Measurements from ENCODE around the gene CPVL.

CPVL gene

DNA sequence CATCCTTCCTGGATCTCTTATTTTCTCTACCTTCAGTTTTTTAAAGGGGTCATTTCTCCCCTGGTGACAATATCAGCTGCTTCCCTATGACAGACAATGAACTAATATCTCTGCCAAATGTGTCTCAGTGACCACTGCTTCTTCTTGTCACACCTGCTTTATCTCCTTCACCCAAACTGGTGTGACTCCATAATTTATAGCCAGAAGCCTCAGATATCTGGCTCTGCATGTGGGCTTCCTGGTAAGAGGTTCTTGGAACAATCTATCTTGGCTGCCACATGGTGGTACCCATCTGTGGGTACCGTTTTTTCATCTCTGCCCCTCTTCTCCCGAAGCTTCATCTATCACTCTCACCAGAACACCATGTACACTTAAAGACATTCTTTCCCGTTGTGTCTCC lies 37.0 kb downstream of the CPVL start:
- no peak overlapping the region for H3K4me2 ChIP-seq (ENCODE audit: low read length, poor library complexity, severe bottlenecking)
- H4K8ac ChIP-seq (ENCODE audit: low read length), result no peak overlapping the region
- no peaks in the 10 kb centered on the region for H3K9me3 ChIP-seq (ENCODE audit: control insufficient read depth, low read length)

GRCh38 chr7:29107056-29107455 lies 39.3 kb downstream of the CPVL start:
- H3K4me2 ChIP-seq (ENCODE audit: low read length, poor library complexity, severe bottlenecking), result no peak overlapping the region
- H4K8ac ChIP-seq (ENCODE audit: low read length), result peak overlapping the region; percentile 38
- no peak overlapping the region for H3K9ac ChIP-seq (ENCODE audit: low read length)
- no peak overlapping the region for H3K18ac ChIP-seq (ENCODE audit: low read depth in 1 of 2, low read length in 2 of 2)
- H2BK120ac ChIP-seq (ENCODE audit: low read depth, low read length), result no peak overlapping the region
- H2BK15ac ChIP-seq (ENCODE audit: low read depth, poor library complexity, severe bottlenecking), result no peak overlapping the region
- no peak overlapping the region for H2AFZ ChIP-seq (ENCODE audit: low read depth, low read length)
- H4K91ac ChIP-seq (ENCODE audit: low read length), result no peak overlapping the region
- H3K79me1 ChIP-seq (replicated peaks; ENCODE audit: low read length, poor library complexity, severe bottlenecking), result no peaks in the 10 kb centered on the region
- no peaks in the 10 kb centered on the region for H3K4me1 ChIP-seq (ENCODE audit: control insufficient read depth, insufficient read depth, low read depth, low read length)
- H3K27ac ChIP-seq (ENCODE audit: low read length, poor library complexity, severe bottlenecking), result no peak overlapping the region
- H3K23ac ChIP-seq (ENCODE audit: low read length in 2 of 2), result no peak overlapping the region
- H3K27me3 ChIP-seq (ENCODE audit: control insufficient read depth in 1 of 2, insufficient read depth in 1 of 2, low read length in 2 of 2), result peaks cover 36 to 40% of the 10 kb centered on the region in 2 experiments
- no peaks in the 10 kb centered on the region for H3K36me3 ChIP-seq (ENCODE audit: control insufficient read depth in 1 of 2, insufficient read depth in 2 of 2, low read depth in 1 of 2, low read length in 2 of 2)
- H3K4me3 ChIP-seq (ENCODE audit: insufficient read depth in 1 of 2, low read depth in 1 of 2, low read length in 2 of 2), result no peak overlapping the region
- H3K4ac ChIP-seq (ENCODE audit: low read depth in 1 of 2, low read length in 2 of 2), result no peak overlapping the region
- no peak for DNase-seq
- 100% methylated on average over 1 of the region's 2 CpGs for WGBS
- H2BK5ac ChIP-seq (ENCODE audit: low read depth, low read length, poor library complexity, severe bottlenecking), result no peak overlapping the region
- H3K9me3 ChIP-seq (ENCODE audit: control insufficient read depth, low read length), result no peaks in the 10 kb centered on the region
- no peak overlapping the region for H2BK12ac ChIP-seq (ENCODE audit: low read length in 2 of 2)
- no peak overlapping the region for H3K14ac ChIP-seq (ENCODE audit: low read length in 2 of 2)
- no peak overlapping the region for H2AK5ac ChIP-seq (ENCODE audit: low read length, severe bottlenecking)

More for the DNA sequence above, 37.0 kb downstream of the CPVL start:
- Histone ChIP-seq H2BK120ac (ENCODE audit: low read depth, low read length) (no peak overlapping the region), H3K27me3 (ENCODE audit: control insufficient read depth in 1 of 2, insufficient read depth in 1 of 2, low read length in 2 of 2) (peaks cover 36 to 47% of the 10 kb centered on the region in 2 experiments), H4K91ac (ENCODE audit: low read length) (no peak overlapping the region), H3K4me3 (ENCODE audit: insufficient read depth in 1 of 2, low read depth in 1 of 2, low read length in 2 of 2) (no peak overlapping the region), H3K36me3 (ENCODE audit: control insufficient read depth in 1 of 2, insufficient read depth in 2 of 2, low read depth in 1 of 2, low read length in 2 of 2) (no peaks in the 10 kb centered on the region), H3K4ac (ENCODE audit: low read depth in 1 of 2, low read length in 2 of 2) (no peak overlapping the region), H3K9ac (ENCODE audit: low read length) (no peak overlapping the region), H2BK15ac (ENCODE audit: low read depth, poor library complexity, severe bottlenecking) (no peak overlapping the region), H3K18ac (ENCODE audit: low read depth in 1 of 2, low read length in 2 of 2) (no peak overlapping the region), H2AFZ (ENCODE audit: low read depth, low read length) (no peak overlapping the region), H2BK5ac (ENCODE audit: low read depth, low read length, poor library complexity, severe bottlenecking) (no peak overlapping the region), H2AK5ac (ENCODE audit: low read length, severe bottlenecking) (no peak overlapping the region), H3K23ac (ENCODE audit: low read length in 2 of 2) (no peak overlapping the region), H3K27ac (ENCODE audit: low read length, poor library complexity, severe bottlenecking) (no peak overlapping the region), H3K14ac (ENCODE audit: low read length in 2 of 2) (no peak overlapping the region), H3K79me1 (replicated peaks; ENCODE audit: low read length, poor library complexity, severe bottlenecking) (no peaks in the 10 kb centered on the region), H2BK12ac (ENCODE audit: low read length in 2 of 2) (no peak overlapping the region), H3K4me1 (ENCODE audit: control insufficient read depth, insufficient read depth, low read depth, low read length) (no peaks in the 10 kb centered on the region)
- DNase-seq, result no peak
- 76% methylated on average over 3 of the region's 3 CpGs for WGBS

DNA sequence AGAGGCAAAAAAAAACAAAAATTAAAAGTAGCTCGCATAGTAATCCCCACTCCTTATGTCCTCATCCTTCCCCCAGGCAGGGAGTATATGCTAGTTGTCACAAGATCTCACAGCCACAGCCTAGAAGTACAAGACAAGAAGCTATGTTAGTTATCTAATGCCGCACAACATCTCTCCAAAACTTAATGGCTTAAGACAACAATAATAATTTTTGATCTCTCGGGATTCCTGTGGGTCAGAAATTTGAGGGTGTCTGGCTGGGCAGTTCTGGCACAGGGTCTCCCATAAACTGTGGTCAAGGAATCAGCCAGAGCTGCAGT lies 39.7 kb downstream of the CPVL start:
- Histone ChIP-seq H2BK12ac (ENCODE audit: low read length in 2 of 2) (no peak overlapping the region), H3K9ac (ENCODE audit: low read length) (no peak overlapping the region), H2BK120ac (ENCODE audit: low read depth, low read length) (no peak overlapping the region), H3K14ac (ENCODE audit: low read length in 2 of 2) (no peak overlapping the region), H4K8ac (ENCODE audit: low read length) (no peak overlapping the region), H2BK5ac (ENCODE audit: low read depth, low read length, poor library complexity, severe bottlenecking) (no peak overlapping the region), H3K18ac (ENCODE audit: low read depth in 1 of 2, low read length in 2 of 2) (no peak overlapping the region), H4K91ac (ENCODE audit: low read length) (no peak overlapping the region), H2BK15ac (ENCODE audit: low read depth, poor library complexity, severe bottlenecking) (no peak overlapping the region), H2AK5ac (ENCODE audit: low read length, severe bottlenecking) (no peak overlapping the region), H3K4ac (ENCODE audit: low read depth in 1 of 2, low read length in 2 of 2) (no peak overlapping the region), H3K27ac (ENCODE audit: low read length, poor library complexity, severe bottlenecking) (no peak overlapping the region), H3K4me2 (ENCODE audit: low read length, poor library complexity, severe bottlenecking) (no peak overlapping the region), H3K4me3 (ENCODE audit: insufficient read depth in 1 of 2, low read depth in 1 of 2, low read length in 2 of 2) (no peak overlapping the region), H2AFZ (ENCODE audit: low read depth, low read length) (no peak overlapping the region), H3K79me1 (replicated peaks; ENCODE audit: low read length, poor library complexity, severe bottlenecking) (no peaks in the 10 kb centered on the region), H3K4me1 (ENCODE audit: control insufficient read depth, insufficient read depth, low read depth, low read length) (no peaks in the 10 kb centered on the region), H3K36me3 (ENCODE audit: control insufficient read depth in 1 of 2, insufficient read depth in 2 of 2, low read depth in 1 of 2, low read length in 2 of 2) (no peaks in the 10 kb centered on the region), H3K9me3 (ENCODE audit: control insufficient read depth, low read length) (no peaks in the 10 kb centered on the region), H3K23ac (ENCODE audit: low read length in 2 of 2) (no peak overlapping the region), H3K27me3 (ENCODE audit: control insufficient read depth in 1 of 2, insufficient read depth in 1 of 2, low read length in 2 of 2) (peaks cover 32 to 36% of the 10 kb centered on the region in 2 experiments)
- no peak for DNase-seq
- WGBS, result 53% methylated on average over 3 of the region's 3 CpGs

DNA sequence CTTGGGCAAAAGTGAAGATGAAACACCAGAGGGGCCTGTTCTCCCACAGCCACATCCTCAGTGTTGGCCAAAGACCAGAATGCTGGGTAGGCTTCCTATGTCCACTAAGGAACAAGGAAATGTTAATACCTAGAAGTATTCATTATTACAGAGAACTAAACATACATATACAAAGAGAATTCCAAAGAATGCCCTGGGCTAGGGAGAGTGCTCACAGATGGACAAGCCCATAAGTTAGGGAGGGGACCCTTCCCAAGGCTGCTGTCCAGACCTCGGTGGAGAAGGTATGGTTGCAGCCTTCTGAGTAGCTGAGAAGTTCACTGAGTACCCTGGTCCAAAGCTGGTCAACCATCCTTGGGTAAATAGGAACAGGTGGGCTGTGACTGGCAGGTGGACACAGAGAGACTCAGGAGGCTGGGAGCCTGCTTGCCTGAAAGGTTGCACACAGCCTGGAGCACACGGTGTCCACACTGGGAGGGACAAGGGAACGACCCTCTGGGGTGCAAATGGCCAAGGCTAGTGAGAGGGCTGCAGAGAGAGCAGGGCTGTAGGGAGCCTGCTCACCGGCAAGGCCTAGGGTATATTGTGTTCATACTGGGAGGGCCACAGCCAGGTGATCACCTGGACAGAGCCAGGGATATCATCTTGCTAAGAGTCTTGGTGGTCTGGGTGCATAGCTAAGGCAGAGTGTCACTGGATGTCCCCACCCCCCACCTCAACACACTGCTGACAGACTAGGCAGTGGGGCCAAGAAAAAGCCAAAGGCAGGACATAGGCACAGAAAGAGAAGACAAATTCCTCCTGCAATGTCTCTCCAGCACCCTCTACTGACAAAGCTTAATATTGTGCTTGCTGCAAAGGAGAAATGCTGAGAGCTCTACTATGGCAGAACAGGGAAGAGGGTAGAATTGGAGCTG lies 40.3 kb downstream of the CPVL start:
- no peak overlapping the region for H3K23ac ChIP-seq (ENCODE audit: low read length in 2 of 2)
- H3K27me3 ChIP-seq (ENCODE audit: control insufficient read depth in 1 of 2, insufficient read depth in 1 of 2, low read length in 2 of 2), result peaks cover 28 to 31% of the 10 kb centered on the region in 2 experiments
- H2BK120ac ChIP-seq (ENCODE audit: low read depth, low read length), result no peak overlapping the region
- DNase-seq, result peak; percentile 69
- H4K8ac ChIP-seq (ENCODE audit: low read length), result no peak overlapping the region
- H3K9me3 ChIP-seq (ENCODE audit: control insufficient read depth, low read length), result no peaks in the 10 kb centered on the region
- no peak overlapping the region for H2BK5ac ChIP-seq (ENCODE audit: low read depth, low read length, poor library complexity, severe bottlenecking)
- no peak overlapping the region for H3K18ac ChIP-seq (ENCODE audit: low read depth in 1 of 2, low read length in 2 of 2)
- no peak overlapping the region for H2BK12ac ChIP-seq (ENCODE audit: low read length in 2 of 2)
- no peak overlapping the region for H4K91ac ChIP-seq (ENCODE audit: low read length)
- no peak overlapping the region for H3K4me2 ChIP-seq (ENCODE audit: low read length, poor library complexity, severe bottlenecking)
- WGBS, result 66% methylated on average over 4 of the region's 4 CpGs
- H2BK15ac ChIP-seq (ENCODE audit: low read depth, poor library complexity, severe bottlenecking), result no peak overlapping the region
- no peak overlapping the region for H3K4me3 ChIP-seq (ENCODE audit: insufficient read depth in 1 of 2, low read depth in 1 of 2, low read length in 2 of 2)
- no peak overlapping the region for H3K27ac ChIP-seq (ENCODE audit: low read length, poor library complexity, severe bottlenecking)
- no peak overlapping the region for H2AK5ac ChIP-seq (ENCODE audit: low read length, severe bottlenecking)
- H3K4me1 ChIP-seq (ENCODE audit: control insufficient read depth, insufficient read depth, low read depth, low read length), result no peaks in the 10 kb centered on the region
- no peak overlapping the region for H3K4ac ChIP-seq (ENCODE audit: low read depth in 1 of 2, low read length in 2 of 2)
- H3K79me1 ChIP-seq (replicated peaks; ENCODE audit: low read length, poor library complexity, severe bottlenecking), result no peaks in the 10 kb centered on the region
- peak overlapping the region in 1 of 2 experiments; percentile 19 for H3K14ac ChIP-seq (ENCODE audit: low read length in 2 of 2)
- H2AFZ ChIP-seq (ENCODE audit: low read depth, low read length), result no peak overlapping the region
- no peaks in the 10 kb centered on the region for H3K36me3 ChIP-seq (ENCODE audit: control insufficient read depth in 1 of 2, insufficient read depth in 2 of 2, low read depth in 1 of 2, low read length in 2 of 2)
- no peak overlapping the region for H3K9ac ChIP-seq (ENCODE audit: low read length)
